HG02610 (cell line): ENCODE results near the gene TNNC2.
"Not testable (repeated sequence)": the region's sequence is repeated elsewhere in the genome, so short reads cannot be mapped to it uniquely, and the experiment has no call there.

Experiments used
- ATAC-seq: cut with Tn5 transposase; IDR thresholded peaks from one replicate; pipeline ENCODE4 v1.9.1; 2021; ENCODE audit warnings: mild to moderate bottlenecking, moderate library complexity; ENCODE audit not compliant: unreplicated experiment

The TNNC2 gene

DNA sequence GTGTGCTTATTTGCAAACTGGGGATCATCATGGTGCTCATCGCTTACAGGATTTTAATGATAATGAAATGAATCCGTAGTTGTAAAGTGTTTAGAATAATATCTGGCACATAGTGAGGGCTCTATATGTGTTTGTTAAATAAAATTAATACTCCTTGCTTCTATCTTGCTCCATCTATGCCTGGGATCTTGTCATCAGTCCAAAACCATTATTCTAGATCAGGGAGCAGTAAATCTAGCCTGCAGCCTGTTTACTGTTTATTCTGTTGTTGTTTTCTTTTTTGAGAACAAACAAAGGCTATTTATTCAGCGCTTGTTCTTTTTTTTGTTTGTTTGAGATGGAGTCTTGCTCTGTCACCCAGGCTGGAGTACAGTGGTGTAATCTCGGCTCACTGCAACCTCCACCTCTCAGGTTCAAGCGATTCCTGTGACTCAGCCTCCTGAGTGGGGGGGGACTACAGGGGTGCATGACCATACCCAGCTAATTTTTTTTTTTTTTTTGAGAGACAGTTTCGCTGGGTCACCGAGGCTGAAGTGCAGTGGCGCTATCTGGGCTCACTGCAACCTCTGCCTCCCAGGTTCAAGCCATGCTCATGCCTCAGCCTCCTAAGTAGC is 22.0 kb upstream of the TNNC2 start:
- no peak for ATAC-seq

- no peak for ATAC-seq
These were observed 21.3 kb upstream of the TNNC2 start for GRCh38 chr20:45848421-45848820.

- ATAC-seq: no peak
These were observed 18.3 kb upstream of the TNNC2 start for GRCh38 chr20:45845452-45845851.

GRCh38 chr20:45843506-45843905 is 16.4 kb upstream of the TNNC2 start:
- no peak for ATAC-seq

DNA sequence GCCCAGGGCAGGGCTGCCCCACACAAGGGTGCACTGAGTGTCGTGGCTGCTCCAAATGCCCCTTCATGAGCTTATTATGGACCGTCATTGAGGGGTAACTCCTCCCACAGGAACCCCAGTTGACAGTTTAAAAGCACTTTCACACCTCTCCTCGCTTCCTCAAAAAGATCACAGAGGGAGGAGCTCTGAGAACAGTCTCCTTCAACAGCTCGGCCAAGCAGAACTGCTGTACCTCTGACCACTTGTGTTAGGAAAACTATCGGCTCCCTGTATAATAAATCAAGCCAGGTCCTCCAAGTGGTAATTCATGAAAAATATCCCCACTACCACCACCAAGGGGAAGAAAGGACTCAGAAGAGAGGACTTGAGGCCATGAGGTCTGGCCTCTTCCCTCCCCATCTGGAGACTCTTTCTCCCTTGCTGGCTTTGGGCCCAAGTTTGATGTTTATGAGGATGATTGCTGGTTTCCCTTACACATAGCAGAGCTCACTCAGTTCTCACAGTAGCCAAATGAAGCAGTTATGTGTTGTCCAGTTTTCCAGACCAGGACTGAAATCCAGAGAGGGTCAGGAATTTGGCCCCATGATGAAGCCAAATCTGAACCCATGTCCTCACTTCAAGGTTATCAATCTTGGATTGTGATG is 15.2 kb upstream of the TNNC2 start:
- peak; percentile 57 for ATAC-seq

- no peak for ATAC-seq
These were observed 14.5 kb upstream of the TNNC2 start for GRCh38 chr20:45841407-45842129.

DNA sequence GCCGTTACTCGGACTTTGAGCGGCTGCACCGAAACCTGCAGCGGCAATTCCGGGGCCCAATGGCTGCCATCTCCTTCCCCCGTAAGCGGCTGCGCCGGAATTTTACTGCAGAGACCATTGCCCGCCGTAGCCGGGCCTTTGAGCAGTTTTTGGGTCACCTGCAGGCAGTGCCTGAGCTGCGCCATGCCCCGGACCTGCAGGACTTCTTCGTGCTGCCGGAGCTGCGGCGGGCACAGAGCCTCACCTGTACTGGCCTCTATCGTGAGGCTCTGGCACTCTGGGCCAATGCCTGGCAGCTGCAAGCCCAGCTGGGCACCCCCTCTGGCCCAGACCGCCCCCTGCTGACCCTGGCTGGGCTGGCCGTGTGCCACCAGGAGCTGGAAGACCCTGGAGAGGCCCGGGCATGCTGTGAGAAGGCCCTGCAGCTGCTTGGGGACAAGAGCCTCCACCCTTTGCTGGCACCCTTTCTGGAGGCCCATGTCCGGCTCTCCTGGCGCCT is 13.6 kb upstream of the TNNC2 start:
- ATAC-seq: no peak

GRCh38 chr20:45836841-45837240 is 9.7 kb upstream of the TNNC2 start:
- no peak for ATAC-seq

DNA sequence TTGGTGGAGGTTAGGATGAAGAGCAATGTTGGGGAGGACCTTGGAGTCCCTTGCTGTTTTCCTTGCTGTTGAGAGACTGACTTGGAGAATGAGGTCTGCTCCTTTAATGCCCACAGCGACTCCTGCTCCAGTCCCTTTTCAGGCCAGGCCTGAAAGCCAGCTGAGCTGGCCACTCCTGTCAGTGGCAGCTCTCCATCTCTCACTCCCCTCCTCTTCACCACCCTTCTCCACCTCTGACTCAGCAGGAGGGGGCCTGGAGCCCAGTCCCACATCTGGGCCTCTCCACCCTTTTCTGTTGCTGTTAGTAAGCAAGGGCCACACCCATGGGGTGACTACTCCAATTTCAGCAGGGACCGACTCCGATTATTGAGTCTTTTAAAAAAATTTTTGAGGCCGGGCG is 8.7 kb upstream of the TNNC2 start:
- no peak for ATAC-seq

DNA sequence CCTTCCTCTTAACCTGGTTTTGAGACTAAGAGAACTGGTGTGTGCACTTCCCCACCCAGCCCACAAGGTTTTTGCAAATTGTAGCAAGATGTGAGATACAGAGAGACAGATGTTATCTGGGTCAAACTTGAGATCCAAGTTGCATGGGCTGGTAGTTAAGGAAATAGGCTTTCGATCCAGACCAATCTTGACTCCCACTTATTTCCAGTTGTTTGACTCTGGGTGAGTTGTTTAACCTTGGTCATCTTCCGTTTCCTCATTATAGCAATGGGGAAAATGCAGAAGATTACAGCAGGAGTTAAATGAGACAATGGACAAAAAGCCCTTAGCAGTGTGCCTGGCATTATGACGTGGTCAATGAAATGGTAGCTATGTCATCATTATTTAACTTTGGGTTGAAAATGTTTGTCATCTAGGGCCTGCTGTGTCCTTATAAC is 8.2 kb upstream of the TNNC2 start:
- ATAC-seq: no peak

DNA sequence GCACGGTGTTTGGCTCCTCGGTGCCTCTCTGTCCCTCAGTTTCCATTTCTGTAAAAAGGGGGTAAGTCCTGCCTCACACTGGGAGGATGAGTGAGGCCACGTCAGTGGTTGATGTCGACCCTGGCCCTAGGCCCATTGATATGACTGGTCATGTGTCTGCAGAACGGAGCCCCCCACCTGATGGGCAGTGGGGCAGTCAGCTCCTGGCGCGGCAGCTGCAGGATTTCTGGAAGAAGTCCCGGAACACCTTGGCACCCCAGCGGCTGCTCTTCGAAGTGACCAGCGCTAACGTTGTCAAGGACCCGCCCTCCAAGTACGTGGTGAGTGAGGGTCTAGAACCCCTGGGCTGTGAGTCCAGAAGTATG is 7.7 kb upstream of the TNNC2 start:
- ATAC-seq: no peak

DNA sequence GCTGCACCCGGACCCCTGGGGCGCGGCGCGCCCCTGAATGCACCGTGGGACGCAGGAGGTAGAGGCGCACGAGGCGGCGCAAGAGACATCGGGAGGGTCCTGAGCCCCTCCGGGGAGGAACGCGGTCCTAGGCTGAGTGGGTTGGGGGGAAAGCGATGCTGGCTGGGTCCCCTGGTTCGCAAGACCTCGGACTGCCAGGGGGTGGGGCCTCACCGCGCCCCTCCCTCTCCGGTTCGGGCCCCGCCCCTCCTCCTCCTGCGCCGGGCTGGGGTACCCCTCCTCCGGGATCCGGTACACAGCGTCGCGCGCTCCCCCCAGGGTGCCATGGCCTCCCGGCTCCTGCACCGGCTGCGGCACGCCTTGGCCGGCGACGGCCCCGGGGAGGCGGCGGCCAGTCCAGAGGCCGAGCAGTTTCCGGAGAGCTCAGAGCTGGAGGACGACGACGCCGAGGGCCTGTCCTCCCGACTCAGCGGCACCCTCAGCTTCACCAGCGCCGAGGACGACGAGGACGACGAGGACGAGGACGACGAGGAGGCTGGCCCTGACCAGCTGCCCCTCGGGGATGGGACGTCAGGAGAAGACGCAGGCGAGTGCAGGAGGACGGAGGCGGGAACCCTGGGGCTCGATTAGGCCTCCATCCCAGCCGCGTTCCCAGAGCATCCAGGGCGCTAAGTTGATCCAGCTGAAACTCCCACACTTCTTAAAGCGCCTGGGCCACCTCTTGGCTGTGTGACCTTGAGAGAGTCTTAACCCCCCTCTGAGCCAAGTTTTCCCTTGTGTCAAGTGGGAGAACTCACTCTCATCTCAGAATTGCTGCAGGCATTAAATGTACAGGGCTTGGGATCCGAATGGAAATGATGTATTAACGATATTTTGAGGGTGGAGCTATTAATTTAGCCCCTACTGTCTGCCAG is 7.0 kb upstream of the TNNC2 start:
- ATAC-seq: peak; percentile 54

DNA sequence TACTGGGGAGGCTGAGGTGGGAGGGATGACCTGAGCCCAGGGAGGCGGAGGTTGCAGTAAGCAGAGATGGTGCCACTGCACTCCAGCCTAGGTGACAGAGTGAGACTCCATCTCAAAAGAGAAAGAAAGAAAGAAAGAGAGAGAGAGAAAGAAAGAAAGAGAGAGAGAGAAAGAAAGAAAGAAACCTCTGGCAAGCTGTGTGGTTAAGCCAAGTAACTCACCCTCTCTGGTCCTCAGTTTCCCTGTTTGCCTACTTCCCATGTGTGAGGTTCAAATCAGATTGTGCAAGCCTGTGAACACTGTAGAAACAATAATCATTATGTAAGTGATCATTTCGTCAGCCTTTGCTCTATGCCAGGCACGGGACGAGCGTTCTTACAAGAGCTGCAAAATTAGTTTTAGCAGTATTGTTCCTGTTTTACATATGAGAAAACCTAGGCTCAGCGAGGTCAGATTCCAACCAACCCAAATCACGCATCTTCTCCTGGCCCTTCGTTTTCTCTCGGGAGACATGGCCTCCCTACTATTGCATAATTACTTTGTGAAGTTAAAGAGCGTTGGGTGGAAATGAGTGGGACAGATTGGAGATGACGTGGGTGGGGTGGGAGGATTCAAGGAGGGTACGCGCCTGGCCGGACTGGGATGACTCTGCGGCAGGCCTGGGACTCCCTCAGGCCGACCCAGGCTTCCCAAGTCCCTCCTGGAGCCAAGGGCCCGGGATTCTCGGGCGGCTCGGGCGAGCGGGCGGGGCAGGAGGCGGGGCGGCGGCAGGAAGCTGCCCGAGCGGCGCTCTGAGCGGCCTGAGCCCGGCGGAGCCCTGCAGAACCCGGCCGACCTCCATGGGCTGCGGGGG is 6.1 kb upstream of the TNNC2 start, which contains the start of gene SNX21:
TSS of gene SNX21 (plus strand) at position 770 of the 853 bp plus-strand sequence. CDS start 121 bp downstream, outside the sequence.
- ATAC-seq: peak; percentile 47

DNA sequence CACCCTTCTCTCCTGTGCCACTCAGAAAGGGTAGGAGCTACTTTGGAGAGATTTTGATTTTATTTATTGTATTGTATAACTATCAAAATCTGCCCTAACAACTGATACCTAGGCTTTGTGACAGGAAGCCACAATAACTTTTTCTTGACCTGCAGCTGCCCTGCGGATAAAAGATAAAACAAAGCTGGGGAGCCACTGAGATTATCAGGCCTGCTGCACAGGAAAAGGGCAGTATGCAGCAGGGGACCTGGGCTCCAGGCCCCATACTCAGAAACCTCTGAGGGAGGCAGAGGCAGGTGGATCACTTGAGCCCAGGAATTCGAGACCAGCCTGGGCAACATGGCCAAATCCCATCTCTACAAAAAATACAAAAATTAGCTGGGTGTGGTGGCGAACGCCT is 5.5 kb upstream of the TNNC2 start:
- no peak for ATAC-seq

DNA sequence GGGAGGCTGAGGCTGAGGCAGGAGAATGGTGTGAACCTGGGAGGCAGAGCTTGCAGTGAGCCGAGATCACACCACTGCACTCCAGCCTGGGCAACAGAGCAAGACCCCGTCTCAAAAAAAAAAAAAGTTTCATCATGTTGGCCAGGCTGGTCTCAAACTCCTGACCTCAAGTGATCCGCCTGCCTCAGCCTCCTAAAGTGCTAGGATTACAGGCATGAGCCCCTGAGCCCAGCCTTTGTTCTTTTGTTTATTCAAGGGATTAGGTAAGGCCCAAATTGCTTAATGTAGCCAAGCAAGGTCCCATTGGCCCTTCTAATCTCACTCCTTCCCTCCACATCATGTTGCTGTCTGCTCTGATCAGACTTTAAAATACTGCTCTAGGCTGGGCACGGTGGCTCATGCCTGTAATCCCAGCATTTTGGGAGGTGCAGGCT is 2.6 kb upstream of the TNNC2 start:
- not testable (repeated sequence) for ATAC-seq

GRCh38 chr20:45828589-45828988 is 1.5 kb upstream of the TNNC2 start:
- no peak for ATAC-seq

GRCh38 chr20:45827712-45828111 is 600 bp upstream of the TNNC2 start:
- no peak for ATAC-seq

GRCh38 chr20:45826381-45827019 is 612 bp downstream of the TNNC2 start:
- ATAC-seq: no peak
